GM20000 (cell line): ENCODE measurements around the gene ARL6IP5.

Source experiments
- DNase-seq: peaks from one replicate; pipeline ENCODE4 v3.0.0; 2012; ENCODE audit warnings: low spot score
- TF ChIP-seq, protein P1 (sequence below): IDR thresholded peaks from 2 replicates; pipeline ENCODE4 v1.5.1; 2012; ENCODE audit warnings: mild to moderate bottlenecking, control low read depth; ENCODE audit errors: extremely low read depth, missing control alignments

The ARL6IP5 gene

DNA sequence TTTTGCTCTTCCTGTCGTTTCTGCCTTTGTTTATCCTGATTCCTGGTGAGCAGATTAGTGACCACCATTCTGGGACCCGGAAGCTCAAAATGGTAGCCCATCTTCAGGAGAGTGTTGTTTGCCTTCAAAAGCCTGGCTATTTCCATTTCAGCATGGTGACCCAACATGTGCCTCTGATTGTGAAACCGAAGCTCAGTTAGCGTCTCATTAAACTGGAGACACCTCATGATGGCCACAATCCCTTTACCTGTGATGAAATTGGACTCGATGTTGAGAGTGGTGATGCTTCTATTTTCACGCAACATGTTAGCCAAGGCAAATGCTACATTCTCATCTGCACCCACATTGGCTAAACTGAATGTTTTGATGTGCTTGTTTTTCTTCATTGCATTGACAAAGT is 34.4 kb downstream of the ARL6IP5 start:
- DNase-seq, result no peak
- TF ChIP-seq, protein P1, sequence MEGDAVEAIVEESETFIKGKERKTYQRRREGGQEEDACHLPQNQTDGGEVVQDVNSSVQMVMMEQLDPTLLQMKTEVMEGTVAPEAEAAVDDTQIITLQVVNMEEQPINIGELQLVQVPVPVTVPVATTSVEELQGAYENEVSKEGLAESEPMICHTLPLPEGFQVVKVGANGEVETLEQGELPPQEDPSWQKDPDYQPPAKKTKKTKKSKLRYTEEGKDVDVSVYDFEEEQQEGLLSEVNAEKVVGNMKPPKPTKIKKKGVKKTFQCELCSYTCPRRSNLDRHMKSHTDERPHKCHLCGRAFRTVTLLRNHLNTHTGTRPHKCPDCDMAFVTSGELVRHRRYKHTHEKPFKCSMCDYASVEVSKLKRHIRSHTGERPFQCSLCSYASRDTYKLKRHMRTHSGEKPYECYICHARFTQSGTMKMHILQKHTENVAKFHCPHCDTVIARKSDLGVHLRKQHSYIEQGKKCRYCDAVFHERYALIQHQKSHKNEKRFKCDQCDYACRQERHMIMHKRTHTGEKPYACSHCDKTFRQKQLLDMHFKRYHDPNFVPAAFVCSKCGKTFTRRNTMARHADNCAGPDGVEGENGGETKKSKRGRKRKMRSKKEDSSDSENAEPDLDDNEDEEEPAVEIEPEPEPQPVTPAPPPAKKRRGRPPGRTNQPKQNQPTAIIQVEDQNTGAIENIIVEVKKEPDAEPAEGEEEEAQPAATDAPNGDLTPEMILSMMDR, result no peak

DNA sequence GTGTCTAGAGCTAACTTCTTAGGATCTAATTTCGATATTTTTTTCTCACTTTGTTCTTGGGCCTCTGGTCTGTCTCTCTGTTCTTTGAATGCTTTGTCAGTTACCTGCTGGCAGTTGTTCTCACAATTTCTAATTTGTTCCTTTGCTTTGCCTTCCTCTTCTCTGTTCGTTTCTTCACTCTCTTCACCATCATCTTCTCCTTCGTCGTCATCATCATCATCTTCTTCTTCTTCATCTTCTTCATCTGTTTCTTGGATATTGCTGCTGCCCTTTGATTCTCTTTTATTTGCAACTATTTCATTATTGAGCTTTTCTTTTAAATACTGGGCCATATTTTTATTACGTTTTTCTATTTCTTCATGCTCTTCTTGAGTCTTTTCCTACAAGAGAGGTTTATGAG is 34.9 kb downstream of the ARL6IP5 start:
- no peak for DNase-seq
- TF ChIP-seq, protein P1, result no peak

DNA sequence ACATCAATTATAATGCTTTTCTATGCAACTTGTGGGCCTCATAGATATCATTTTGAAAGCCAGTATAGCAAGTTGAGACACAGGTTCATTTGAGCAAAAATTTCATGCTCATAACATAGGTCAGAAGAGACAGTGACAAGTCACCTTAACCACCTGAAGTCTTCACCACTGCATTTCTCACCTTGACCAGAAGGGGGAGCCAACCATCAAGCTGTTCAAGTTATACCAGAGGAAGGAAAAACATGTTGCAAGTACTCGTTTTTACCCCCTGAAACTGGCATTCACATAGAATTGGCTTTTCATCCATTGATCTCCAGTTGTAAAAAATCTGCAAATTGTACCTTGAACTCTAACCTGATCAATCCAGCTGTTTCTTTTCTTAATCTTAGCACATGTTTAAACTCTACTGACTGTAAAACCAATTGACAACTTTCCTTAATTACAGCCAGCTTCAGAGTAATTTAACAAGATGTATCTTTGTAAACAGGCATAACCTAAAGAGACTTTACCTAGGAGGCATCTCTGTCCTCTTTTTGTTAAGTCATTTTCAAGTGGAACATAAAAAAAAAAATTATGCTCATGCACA is 36.2 kb downstream of the ARL6IP5 start:
- DNase-seq, result peak; percentile 48
- TF ChIP-seq, protein P1, result peak; percentile 76

DNA sequence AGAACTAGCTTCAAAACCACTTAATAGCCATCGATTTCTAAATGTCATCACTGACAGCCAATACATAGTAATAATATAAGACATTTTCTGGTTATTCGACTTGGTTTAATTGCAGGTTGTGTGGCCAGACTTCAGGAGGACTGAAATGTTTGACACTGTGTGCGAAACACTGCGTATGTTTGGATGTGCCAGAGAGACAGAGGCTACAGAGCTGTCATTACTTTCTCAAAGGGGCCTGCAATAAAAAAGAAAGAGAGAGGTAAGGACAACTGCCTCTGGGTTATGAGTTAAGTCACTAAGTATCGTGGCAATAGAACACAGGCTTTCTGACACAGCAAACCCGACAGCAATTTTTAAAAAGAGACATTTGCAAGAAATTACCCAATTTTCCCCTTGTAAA is 36.8 kb downstream of the ARL6IP5 start:
- TF ChIP-seq, protein P1, result no peak
- no peak for DNase-seq

DNA sequence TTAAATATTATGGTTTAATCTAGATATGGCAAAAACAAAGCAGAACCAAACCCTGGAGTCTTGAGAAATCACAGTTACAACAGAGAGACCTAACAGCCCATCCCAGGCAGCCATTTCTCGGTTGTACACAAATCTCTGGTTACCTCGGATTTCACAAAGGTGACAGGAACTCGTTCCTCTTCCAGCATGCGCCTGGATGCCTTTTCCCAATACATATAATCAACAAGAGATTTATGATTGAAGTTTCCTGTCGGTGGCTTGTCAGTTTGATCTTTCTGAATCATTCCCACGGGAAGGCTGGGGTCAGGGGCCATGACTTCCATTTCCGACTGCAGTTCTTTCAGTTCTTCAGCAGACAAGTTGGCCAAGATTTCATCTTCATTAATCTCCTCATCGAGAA is 37.2 kb downstream of the ARL6IP5 start:
- no peak for DNase-seq
- TF ChIP-seq, protein P1, result no peak

DNA sequence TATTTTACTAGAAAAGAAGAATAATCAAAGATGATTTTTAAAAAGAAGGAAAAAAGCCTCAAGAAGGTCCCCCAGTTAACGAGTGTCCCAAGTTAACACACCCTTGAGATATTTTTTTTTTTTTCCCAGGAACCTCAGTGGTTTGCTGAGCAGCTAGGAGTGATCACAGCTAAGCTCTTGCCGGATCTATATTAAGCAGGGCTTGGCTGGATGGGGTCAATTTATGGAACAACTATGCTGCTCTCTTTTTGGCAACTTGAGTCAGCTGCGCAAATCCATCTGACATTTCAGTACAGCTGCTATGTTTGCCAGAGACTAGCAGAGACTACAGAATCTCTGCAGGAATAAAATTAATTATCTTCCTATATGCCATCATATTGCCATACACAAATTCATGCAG is 37.7 kb downstream of the ARL6IP5 start, which contains the start of gene LMOD3:
TSS of gene LMOD3 (minus strand) at position 193 of the 400 bp plus-strand sequence. CDS start 209 bp downstream, outside the sequence.
- TF ChIP-seq, protein P1, result no peak
- no peak for DNase-seq

DNA sequence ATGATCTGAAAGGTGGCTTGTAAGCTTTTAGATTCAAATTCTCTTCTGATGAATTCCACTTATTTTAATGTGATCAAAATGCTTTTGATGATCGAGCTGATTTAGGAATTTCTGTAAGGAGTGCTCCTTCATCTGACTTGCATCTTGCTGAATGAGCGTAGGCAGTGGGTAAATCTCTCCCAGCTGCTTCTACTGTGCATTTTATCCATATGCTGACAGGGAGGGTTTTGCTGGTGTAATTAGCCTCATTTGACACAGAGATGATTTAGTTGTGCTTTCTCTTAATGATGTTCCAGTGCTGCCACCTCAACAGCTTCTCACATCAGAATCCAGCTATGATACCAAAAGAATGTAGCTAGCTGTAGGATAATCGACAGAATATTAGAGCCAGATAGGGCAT is 41.5 kb downstream of the ARL6IP5 start:
- TF ChIP-seq, protein P1, result no peak
- DNase-seq, result no peak
